A673 (cell line): ENCODE data around the gene PTPA. TPM values are rescaled to one million over a fixed set of nuclear protein-coding genes. Genes with fewer than 3 reads are reported as not detected.

Experiments
- BruUV-seq: library from RNA; stranded (reverse); fragments of 400-500 nt; replicated peaks from 2 replicates; lab custom pipeline; 2021; lab: Mats Ljungman, UMichigan
- CTCF ChIA-PET: fragments of 300-600 bp; sonication (Branson Sonifier 250); formaldehyde crosslinking; loops from one replicate; lab custom pipeline; 2022; ENCODE audit warnings: antibody characterized with exemption; lab: Charles Lee
- POLR2A ChIA-PET: fragments of 300-600 bp; sonication (Branson Sonifier 250); formaldehyde crosslinking; loops from one replicate; lab custom pipeline; 2022; ENCODE audit warnings: antibody characterized with exemption; ENCODE audit not compliant: low non-redundant PET; lab: Charles Lee
- DNase-seq: peaks from one replicate; pipeline ENCODE4 v3.0.0-alpha.2; 2015; ENCODE audit warnings: low spot score
- H3K27ac ChIP-seq: fragments of 200-600 bp; sonication (generic); 2 replicates; pipeline ENCODE4 v1.5.1; 2016; ENCODE audit warnings: mixed run types, low read depth, mild to moderate bottlenecking, mixed read lengths, antibody characterized with exemption, low read length; ENCODE audit not compliant: poor library complexity, severe bottlenecking
- H3K27me3 ChIP-seq: fragments of 200-600 bp; sonication (generic); replicated peaks from 2 replicates; pipeline ENCODE4 v1.6.1; 2017; ENCODE audit warnings: mixed run types, low read depth, mild to moderate bottlenecking, mixed read lengths, antibody characterized with exemption, low read length; ENCODE audit not compliant: insufficient read depth, poor library complexity
- H3K36me3 ChIP-seq: fragments of 200-600 bp; sonication (generic); 2 replicates; pipeline ENCODE4 v1.6.1; 2016; ENCODE audit warnings: mixed run types, mild to moderate bottlenecking, mixed read lengths, antibody characterized with exemption, low read length; ENCODE audit not compliant: insufficient read depth, poor library complexity, severe bottlenecking
- H3K4me1 ChIP-seq: fragments of 200-600 bp; sonication (generic); 2 replicates; pipeline ENCODE4 v1.6.1; 2017; ENCODE audit warnings: mixed run types, mild to moderate bottlenecking, mixed read lengths, antibody characterized with exemption, low read length; ENCODE audit not compliant: insufficient read depth, poor library complexity, severe bottlenecking
- H3K4me3 ChIP-seq: fragments of 200-600 bp; sonication (generic); 2 replicates; pipeline ENCODE4 v1.5.1; 2016; ENCODE audit warnings: low read depth, mixed run types, mild to moderate bottlenecking, mixed read lengths, low read length; ENCODE audit not compliant: poor library complexity, severe bottlenecking
- H3K9me3 ChIP-seq: fragments of 200-600 bp; sonication (generic); 2 replicates; pipeline ENCODE4 v1.6.1; 2016; ENCODE audit warnings: mixed run types, low read depth, mild to moderate bottlenecking, mixed read lengths, antibody characterized with exemption, low read length; ENCODE audit not compliant: poor library complexity, severe bottlenecking
- CTCF ChIP-seq: fragments of 300-800, 200-600 bp; sonication (generic); conservative IDR thresholded peaks from 2 replicates; pipeline ENCODE4 v1.5.1; 2017; ENCODE audit warnings: low read depth, mild to moderate bottlenecking, antibody characterized with exemption, low read length, moderate library complexity, mixed read lengths
- EZH2 ChIP-seq: fragments of 200-600 bp; sonication (generic); IDR thresholded peaks from 2 replicates; pipeline ENCODE4 v1.6.1; 2017; ENCODE audit warnings: borderline replicate concordance, low read depth, mild to moderate bottlenecking, mixed read lengths, antibody characterized with exemption, low read length; ENCODE audit not compliant: poor library complexity, severe bottlenecking
- intact Hi-C: fragments of 100-400 bp; cut with micrococcal nuclease; formaldehyde crosslinking; loops from one replicate; pipeline ENCODE4 v1.10.0; 2022; ENCODE audit not compliant: unreplicated experiment
- total RNA-seq: library from RNA; stranded (reverse); gene quantifications from 2 replicates; pipeline ENCODE4 v1.2.3, GENCODE V29; 2021

PTPA gene
- total RNA-seq, 1 experiment from 2014 or later, result 157 TPM

- CTCF ChIA-PET, result interaction anchor here (0.7 kb wide), 1 partner anchor 65 kb away, joined by 3 read pairs; no protein-coding TSS in a partner anchor
- Histone ChIP-seq H3K27me3 (no peaks in the 10 kb centered on the region), H3K4me3 (no peak overlapping the region), H3K4me1 (no peaks in the 10 kb centered on the region), H3K27ac (no peak overlapping the region), H3K9me3 (no peaks in the 10 kb centered on the region), H3K36me3 (no peaks in the 10 kb centered on the region)
- no peak for DNase-seq
- POLR2A ChIA-PET, result no interaction called here
- TF ChIP-seq CTCF (no peak), EZH2 (no peak)
- no TSS peak for BruUV-seq
- intact Hi-C loops, result no loop called here
These were observed 37.8 kb upstream of the PTPA start for GRCh38 chr9:129073404-129073803.

GRCh38 chr9:129074106-129074505 lies 37.1 kb upstream of the PTPA start:
- ChIA-PET POLR2A (no interaction called here), CTCF (interaction anchor here (0.7 kb wide), 1 partner anchor 65 kb away, joined by 3 read pairs; no protein-coding TSS in a partner anchor)
- no peak overlapping the region for H3K27ac ChIP-seq
- H3K36me3 ChIP-seq, result no peaks in the 10 kb centered on the region
- no peak for DNase-seq
- intact Hi-C loops, result no loop called here
- BruUV-seq, result no TSS peak
- H3K4me1 ChIP-seq, result no peaks in the 10 kb centered on the region
- H3K4me3 ChIP-seq, result no peak overlapping the region
- H3K9me3 ChIP-seq, result no peaks in the 10 kb centered on the region
- no peaks in the 10 kb centered on the region for H3K27me3 ChIP-seq
- no peak for TF ChIP-seq CTCF
- TF ChIP-seq EZH2, result no peak

GRCh38 chr9:129075996-129076639 lies 35.1 kb upstream of the PTPA start:
- ChIA-PET CTCF (no interaction called here), POLR2A (no interaction called here)
- no peaks in the 10 kb centered on the region for H3K9me3 ChIP-seq
- no peaks in the 10 kb centered on the region for H3K36me3 ChIP-seq
- H3K27me3 ChIP-seq, result no peaks in the 10 kb centered on the region
- no peak for DNase-seq
- no peak overlapping the region for H3K4me3 ChIP-seq
- intact Hi-C loops, result no loop called here
- H3K4me1 ChIP-seq, result peaks cover 5% of the 10 kb centered on the region
- no TSS peak for BruUV-seq
- no peak overlapping the region for H3K27ac ChIP-seq
- TF ChIP-seq EZH2 (no peak), CTCF (no peak)
